ENCODE measurements around the gene MGST2.

GRCh38 chr4:139732991-139733570, 67.5 kb downstream of the MGST2 start:
- TF ChIP-seq EP300 (IDR thresholded peaks at IDR 0.05; ENCODE audit: borderline replicate concordance) = no peak
- TF ChIP-seq YY1 (IDR thresholded peaks at IDR 0.05; ENCODE audit: low read depth) = no peak
- no peak for TF ChIP-seq REST (IDR thresholded peaks at IDR 0.05; ENCODE audit: low read depth)
- TF ChIP-seq RAD21 (IDR thresholded peaks at IDR 0.05; ENCODE audit: low read depth) = no peak
- TF ChIP-seq CEBPB (IDR thresholded peaks at IDR 0.05) = no peak
- TF ChIP-seq EGR1 (IDR thresholded peaks at IDR 0.05) = no peak
- no peak for TF ChIP-seq MAX (IDR thresholded peaks at IDR 0.05)
